Activated T-cell treated with anti-CD3 and anti-CD28 coated beads for 1 hour (primary cell): Measurements from ENCODE around the gene FADS6.
"Not testable (repeated sequence)": the region's sequence is repeated elsewhere in the genome, so short reads cannot be mapped to it uniquely, and the experiment has no call there.

Source experiments
- DNase-seq: peaks from one replicate; pipeline ENCODE4 v3.0.0-alpha.2; 2020; ENCODE audit warnings: low read depth

Gene FADS6

GRCh38 chr17:74920642-74921025 lies 27.2 kb upstream of the FADS6 start:
- DNase-seq: no peak

DNA sequence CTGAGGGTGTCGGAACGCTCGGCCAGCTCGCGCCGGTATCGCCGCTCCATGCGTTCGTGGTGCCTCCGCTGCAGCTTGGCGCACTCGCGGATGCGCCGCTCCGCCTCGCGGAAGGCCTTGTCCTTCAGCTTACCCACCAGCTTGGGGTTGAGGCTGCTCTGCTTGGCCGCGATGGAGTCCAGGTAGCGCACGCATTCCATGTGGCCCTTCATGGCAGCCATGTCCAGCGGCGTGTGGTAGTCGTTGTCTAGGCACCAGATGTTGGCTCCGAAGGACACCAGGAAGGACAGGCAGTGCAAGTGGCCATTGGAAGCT lies 26.8 kb upstream of the FADS6 start:
- DNase-seq: no peak

- no peak for DNase-seq
These were observed 26.2 kb upstream of the FADS6 start for GRCh38 chr17:74919440-74920305.

GRCh38 chr17:74918906-74919305 lies 25.5 kb upstream of the FADS6 start:
- no peak for DNase-seq

GRCh38 chr17:74917430-74917829 lies 24.0 kb upstream of the FADS6 start:
- no peak for DNase-seq

GRCh38 chr17:74916851-74917199 lies 23.4 kb upstream of the FADS6 start:
- no peak for DNase-seq

- no peak for DNase-seq
These were observed 22.9 kb upstream of the FADS6 start for GRCh38 chr17:74916136-74916850.

DNA sequence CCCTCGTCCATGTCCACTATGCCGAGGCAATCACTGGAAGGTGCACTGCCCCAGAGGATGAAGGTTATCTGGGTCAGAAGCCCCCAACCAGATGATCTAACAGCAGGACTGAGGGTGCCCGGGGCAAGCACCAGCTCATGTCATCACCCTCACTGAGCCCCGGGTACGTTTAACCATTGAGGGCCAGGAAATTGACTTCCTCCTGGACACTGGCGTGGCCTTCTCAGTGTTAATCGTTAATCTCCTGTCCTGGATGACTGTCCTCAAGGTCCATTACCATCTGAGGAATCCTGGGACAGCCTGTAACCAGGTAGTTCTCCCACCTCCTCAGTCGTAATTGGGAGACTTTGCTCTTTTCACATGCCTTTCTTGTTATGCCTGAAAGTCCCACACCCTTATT lies 18.0 kb upstream of the FADS6 start:
- not testable (repeated sequence) for DNase-seq

- not testable (repeated sequence) for DNase-seq
These were observed 15.7 kb upstream of the FADS6 start for GRCh38 chr17:74909097-74909496.

DNA sequence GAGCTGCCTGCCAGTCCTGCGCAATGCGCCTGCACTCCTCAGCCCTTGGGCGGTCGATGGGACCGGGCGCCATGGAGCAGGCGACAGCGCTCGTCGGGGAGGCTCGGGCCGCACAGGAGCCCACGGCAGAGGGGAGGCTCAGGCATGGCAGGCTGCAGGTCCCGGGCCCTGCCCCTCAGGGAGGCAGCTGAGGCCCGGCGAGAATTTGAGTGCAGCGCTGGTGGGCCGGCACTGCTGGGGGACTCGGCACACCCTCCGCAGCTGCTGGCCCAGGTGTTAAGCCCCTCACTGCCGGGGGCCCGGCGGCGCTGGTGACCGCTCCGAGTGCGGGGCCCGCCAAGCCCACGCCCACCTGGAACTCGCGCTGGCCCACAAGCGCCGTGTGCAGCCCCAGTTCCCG lies 13.6 kb upstream of the FADS6 start:
- DNase-seq: no peak

DNA sequence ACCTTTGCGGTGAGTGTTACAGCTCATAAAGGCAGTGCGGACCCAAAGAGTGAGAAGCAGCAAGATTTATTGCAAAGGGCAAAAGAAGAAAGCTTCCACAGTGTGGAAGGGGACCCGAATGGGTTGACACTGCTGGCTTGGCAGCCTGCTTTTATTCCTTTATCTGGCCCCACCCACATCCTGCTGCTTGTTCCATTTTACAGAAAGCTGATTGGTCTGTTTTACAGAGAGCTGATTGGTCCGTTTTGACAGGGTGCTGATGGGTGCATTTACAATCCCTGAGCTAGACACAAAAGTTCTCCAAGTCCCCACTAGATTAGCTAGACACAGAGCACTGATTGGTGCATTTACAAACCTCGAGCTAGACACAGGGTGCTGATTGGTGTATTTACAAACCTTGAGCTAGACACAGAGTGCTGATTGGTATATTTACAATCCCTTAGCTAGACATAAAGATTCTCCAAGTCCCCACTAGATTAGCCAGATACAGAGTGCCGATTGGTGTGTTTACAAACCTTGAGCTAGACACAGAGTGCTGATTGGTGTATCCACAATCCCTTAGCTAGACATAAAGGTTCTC lies 12.9 kb upstream of the FADS6 start:
- not testable (repeated sequence) for DNase-seq

DNA sequence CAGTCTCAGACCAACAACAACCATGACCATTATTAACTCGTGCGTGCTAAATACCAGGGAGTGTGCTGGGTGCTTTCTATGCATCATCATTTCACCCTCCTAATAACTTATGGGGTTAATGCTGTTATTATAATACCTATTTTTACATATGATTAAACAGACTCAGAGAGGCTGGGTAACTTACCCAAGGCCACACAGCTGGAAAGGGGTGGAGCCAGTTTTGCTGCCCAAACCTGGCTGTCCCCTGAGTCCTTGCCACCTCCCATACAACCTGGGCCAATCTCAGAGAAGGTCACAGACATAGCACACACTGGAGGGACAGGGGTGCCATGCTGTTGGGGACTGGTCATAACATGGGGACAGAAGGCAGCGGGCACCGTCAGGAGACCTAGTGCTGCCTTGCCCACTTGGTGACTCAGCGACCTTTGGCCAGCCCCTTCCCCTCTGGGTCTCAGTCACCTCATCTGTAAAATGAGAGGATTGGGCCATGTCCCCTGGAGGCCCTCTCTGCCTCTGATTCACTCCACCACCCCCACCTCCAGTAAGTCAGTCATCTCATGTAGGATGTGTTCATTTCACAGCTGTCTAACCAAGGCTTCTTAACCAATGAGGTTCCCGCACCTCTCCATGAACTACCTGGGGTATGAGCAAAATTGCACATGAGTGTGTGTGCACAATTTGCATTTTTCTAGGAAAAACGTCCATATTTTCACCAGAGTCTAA lies 11.4 kb upstream of the FADS6 start:
- DNase-seq: no peak

DNA sequence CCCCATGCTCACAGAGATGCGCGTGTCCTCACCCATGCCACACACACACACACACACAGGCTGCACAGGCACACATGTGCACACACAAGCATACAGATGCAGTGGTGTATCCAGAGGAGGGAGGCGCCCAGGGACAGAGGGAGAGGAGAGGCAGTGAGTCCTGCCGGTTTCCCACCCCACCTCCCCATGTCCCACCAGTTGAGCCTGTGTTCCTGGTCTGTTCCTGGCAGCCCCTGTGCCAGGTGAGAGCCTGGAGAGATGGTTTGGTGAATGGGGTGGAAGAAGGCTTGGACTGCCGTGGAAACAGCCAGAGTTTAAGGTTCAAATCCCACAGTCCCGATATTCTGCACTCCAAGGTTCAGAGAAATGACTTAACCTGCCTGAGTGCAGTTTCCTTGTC lies 10.2 kb upstream of the FADS6 start:
- no peak for DNase-seq

GRCh38 chr17:74903034-74903433 lies 9.6 kb upstream of the FADS6 start:
- no peak for DNase-seq

DNA sequence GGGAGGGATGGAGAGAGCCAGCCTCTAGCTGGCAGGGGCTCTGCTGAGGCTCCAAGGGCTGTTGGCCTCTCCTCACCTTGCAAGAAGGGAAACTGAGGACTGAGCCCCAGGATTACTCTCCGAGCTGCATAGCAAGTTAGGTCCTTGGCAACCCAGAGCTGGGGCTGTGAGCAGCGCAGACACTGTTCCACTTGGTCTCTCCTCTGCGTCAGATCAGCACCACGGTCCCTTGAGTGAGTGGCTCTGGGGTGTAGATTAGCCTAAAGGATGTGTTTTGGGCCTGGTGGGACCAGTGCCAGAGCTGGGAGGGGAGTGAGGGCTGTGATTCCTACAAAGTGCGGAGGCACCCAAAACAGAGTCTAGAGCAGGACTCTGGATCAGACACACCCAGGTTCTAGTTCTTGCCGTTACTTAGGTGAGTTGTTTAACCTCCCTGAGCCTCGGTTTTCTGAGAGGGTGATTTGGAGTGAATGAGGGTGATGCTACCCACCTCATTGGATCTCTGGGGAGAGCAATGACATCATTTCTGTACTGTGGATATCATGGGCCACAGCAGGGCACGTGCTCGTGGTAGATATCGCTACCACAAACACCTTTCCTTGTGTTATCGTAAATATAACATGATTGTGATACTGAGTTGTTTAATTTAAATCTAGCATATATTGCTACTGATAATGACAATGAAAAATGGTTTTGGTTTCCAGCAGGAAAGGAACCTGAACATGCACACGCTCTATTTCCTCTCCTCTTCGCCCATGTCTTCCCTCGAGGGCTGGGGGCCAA lies 8.1 kb upstream of the FADS6 start:
- DNase-seq: no peak

- no peak for DNase-seq
These were observed 6.8 kb upstream of the FADS6 start for GRCh38 chr17:74900208-74900607.

- no peak for DNase-seq
These were observed 5.0 kb upstream of the FADS6 start for GRCh38 chr17:74898376-74898946.

- no peak for DNase-seq
These were observed 671 bp upstream of the FADS6 start for GRCh38 chr17:74893936-74894671.

GRCh38 chr17:74892013-74892841 lies 1.2 kb downstream of the FADS6 start:
- DNase-seq: no peak

- no peak for DNase-seq
These were observed 2.9 kb downstream of the FADS6 start for GRCh38 chr17:74890554-74890953.
